ENCODE results near the gene MGAT5B.
"Not testable (repeated sequence)": the region's sequence is repeated elsewhere in the genome, so short reads cannot be mapped to it uniquely, and the experiment has no call there.

The MGAT5B gene

DNA sequence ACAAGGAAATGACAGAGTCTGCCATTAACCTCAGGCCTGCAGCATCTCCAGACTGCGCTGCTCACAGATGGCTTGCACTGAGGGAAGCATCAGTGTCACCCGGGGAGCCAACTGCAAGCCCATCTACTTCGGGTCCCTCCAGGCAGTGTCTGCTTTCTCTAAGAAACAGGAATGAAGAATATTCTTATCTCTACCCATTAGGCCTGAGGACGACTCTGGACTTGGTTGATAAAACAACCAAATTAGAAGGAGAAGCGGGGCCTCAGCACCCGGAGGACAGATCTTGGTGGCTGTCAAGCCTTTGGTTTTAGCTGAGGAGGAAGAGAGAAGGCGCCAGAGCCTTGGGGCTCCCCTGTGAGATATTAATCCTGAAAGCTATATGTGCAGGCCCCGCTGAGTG lies 19.5 kb upstream of the MGAT5B start:
- no peak for DNase-seq

DNA sequence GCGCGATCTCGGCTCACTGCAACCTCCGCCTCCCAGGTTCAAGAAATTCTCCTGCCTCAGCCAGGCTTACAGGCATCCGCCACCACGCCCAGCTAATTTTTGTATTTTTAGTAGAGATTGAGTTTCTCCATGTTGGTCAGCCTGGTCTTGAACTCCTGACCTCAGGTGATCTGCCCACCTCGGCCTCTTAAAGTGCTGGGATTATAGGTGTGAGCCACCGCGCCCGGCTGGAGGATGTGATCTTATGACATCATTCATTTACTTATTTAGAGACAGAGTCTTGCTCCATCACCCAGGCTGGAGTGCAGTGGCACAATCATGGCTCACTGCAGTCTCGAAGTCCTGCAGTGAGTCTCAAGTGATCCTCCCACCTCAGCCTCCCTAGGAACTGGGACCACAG lies 19.0 kb upstream of the MGAT5B start:
- not testable (repeated sequence) for DNase-seq

DNA sequence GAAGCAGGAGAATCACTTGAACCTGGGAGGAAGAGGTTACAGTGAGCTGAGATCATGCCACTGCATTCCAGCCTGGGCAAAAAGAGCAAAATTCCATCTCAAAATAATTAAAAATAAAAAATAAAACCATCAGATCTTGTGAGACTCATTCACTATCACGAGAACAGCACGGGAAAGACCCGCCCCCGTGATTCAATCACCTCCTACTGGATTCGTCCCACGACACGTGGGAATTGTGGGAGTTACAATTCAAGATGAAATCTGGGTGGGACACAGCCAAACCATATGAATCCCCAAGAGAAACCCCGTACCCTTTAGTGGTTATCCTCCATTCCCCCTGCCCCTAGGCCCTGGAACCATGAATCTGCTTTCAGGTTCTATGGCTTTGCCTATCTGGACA lies 15.4 kb upstream of the MGAT5B start:
- DNase-seq: no peak

DNA sequence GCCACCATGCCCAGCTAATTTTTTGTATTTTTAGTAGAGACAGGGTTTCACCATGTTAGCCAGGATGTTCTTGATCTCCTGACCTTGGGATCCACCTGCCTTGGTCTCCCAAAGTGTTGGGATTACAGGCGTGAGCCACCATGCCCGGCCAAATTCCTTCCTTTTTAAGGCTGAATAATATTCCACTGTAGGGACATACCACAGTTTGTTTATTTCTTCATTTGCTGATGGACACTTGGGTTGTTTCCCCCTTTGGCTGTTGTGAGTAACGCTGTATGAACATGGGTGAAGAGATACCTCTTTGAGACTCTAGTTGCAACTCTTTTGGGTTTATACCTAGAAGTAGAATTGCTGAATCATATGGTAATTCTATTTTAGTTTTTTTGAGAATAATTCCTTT lies 13.1 kb upstream of the MGAT5B start:
- no peak for DNase-seq

DNA sequence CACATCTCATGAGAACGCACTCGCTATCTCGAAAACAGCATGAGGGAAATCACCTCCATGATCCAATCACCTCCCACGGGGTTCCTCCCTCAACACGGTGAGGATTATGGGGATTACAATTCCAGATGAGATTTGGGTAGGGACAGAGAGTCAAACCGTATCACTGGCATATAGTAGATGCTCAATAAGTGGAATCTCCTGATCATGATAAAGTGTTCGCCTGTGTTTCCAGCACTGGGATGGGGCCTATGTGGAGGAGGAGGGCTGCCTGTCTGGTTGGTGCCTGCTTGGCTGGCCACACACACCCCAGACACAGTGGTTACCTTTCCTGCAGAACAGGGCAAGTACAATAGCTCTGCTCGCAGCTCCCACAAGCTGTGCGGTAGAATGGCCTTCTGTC lies 6.1 kb upstream of the MGAT5B start:
- DNase-seq: no peak

DNA sequence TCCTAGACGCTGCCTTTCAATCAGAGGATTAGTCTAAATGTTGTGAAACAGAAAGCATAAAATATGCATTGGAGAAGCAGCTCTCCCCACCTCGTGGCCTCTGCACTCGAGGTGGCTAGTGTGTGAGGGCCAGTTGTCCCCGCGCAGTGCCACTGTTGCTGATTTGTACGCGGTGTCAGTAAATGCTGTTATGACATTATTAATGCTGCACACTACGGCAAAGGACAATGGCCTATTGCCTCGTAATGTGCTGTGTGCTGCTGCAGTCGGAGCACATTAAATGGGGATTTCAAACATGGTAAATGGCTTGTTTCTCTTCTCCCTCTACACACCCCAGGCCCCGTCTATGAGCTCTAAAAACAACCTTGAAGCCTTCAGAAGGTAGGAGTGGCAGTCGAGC lies 5.7 kb upstream of the MGAT5B start:
- DNase-seq: no peak

DNA sequence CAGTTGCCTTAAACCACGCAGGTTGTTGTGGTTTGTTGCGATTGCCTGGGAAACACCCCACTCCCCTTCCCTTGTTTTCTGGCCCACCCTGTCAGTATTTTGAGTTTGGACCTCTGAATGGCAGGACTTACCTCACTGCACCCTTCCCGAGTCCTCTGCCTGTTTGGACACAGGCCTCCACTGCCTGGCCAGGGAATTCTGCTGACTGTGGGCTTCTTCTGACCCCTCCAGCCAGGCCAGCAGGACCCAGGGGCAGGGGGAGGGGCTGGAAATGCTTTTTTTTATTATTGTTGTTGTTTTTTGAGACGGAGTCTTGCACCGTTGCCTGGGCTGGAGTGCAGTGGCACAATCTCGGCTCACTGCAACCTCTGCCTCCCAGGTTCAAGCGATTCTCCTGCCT lies 4.2 kb upstream of the MGAT5B start:
- DNase-seq: no peak

DNA sequence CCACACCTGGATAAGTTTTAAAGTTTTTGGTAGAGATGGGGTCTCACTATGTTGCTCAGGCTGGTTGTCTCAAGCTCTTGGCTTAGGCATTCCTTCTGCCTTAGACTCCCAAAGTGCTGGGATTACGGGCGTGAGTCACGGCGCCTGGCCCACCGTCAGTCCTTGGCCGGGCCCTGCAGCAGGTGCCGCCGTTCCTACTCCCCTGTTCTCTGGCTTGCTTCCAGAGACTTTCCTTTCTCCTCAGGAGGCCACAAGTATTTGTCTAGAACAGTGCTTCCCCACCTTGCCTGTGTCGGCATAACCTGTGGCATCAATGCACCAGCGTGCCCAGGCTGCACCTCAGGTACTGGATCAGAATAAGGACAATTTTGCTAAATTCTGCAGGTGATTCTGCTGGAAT lies 3.0 kb upstream of the MGAT5B start:
- DNase-seq: no peak

DNA sequence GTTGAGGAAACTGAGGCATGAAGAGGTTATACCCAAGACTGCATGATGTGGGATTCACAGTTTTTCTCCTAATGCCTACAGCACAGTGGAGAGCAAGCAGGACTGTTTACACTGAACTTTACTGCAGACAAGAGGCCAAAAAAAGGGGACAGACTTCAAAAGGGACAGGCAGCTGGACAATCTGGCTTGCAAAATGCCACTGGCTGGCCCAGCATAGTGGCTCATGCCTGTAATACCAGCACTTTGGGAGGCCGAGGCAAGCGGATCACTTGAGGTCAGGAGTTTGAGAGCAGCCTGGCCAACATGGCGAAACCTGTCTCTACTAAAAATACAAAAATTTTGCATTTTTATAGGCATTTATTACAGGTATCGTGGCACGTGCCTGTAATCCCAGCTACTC lies 2.0 kb upstream of the MGAT5B start:
- no peak for DNase-seq

DNA sequence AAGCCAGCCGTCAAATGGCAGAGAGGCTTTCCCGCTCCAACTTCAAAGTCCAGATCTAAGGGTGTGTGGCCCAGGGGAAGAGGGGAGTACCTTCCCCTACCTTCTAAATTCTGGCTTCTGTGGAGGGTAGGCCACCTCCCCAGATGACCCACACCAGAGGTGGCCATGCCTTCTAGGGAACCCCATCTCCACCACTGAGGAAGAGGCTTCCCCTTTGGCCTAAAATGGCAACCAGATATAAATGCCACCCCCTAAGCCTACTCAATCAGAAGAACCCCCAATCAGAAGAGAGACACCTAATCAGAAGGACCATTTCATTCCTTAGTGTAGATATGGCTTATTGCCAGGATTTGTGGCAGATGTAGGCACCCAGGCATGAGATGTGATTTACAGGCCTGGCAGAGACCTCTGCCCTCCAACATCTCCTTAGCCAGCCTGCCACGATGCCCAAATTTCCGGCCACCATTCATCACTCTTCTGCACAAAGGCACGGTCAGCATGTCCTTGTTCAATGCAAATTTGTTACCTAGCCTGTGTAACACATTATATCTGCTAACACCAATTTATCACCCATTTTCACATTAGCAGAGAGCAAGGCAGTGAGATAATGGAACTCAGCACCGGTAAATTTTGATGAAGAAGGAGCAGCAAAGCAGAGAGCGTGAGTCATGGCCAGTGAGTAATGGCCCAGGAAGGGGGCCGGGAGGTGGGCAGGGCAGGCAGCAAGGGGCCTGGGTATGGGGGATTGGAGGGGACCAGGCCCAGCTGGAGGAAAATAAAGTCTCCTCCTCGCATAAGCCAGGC lies 1.2 kb upstream of the MGAT5B start:
- DNase-seq: no peak

DNA sequence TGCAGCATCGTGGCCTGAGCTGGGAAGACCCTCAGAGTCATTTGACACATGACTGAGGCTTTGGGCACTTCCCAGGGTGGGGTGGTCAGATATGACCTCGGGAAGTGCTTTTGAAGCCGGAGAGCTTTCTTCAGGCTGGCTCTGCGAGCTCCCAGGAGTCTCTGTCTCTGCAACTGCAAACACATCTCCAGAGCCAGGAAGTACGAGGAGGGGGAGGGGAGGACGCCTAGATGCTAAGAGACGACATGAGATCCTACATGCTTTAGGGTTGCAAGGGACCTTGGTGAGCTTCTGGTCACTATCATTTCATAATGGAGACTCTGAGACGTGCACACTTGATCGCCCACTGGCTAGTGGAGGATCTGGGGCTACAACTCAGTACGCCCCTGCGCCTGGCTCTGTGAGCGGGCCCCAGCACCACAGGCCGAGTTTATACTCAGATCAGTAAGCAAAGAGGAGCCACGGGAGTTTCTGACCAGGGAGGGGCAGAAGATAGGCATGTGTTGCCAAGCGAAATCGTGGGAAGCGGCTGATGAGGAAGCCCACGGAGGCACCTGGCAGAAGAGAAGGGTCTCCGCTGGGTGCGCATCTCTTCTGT lies 527 bp upstream of the MGAT5B start:
- no peak for DNase-seq

DNA sequence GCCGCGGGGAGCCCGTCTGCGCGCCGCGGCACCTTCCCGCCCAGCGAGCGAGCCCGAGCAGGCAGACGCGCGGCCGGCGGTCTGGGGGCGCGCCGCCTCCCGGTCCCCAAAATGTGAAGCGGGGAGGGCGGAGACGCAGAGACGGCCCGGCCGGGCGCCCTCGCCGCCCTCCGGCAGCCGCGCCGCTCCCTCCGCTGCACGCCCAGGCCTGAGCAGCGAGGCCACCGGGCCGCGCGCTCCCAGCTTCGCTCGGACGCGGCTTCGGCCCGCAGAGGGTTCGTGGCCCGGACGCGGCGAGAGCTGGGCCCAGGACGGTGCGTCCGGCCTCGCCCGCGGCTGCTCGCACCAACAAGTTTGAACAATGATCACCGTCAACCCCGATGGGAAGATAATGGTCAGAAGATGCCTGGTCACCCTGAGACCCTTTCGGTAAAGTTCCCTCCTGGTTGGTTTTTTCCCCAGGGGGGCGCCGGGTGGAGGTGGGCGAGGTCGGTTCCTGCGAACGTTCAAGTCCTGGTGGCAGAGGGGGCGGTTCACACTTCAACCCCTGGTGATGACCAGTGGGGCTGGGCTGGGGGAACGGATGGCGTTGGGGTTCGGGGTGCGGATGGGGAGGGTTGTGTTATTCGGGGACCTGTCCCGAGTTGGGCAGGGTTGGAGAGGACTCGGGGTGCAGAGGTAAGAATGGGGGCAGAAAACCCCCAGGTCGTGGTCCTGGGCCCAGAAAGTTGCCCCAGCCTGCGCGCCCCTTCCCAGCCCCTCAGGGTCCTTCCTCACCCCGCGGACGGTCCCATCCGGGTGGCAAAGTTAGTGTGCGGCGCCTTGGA lies 678 bp downstream of the MGAT5B start:
- DNase-seq: no peak

DNA sequence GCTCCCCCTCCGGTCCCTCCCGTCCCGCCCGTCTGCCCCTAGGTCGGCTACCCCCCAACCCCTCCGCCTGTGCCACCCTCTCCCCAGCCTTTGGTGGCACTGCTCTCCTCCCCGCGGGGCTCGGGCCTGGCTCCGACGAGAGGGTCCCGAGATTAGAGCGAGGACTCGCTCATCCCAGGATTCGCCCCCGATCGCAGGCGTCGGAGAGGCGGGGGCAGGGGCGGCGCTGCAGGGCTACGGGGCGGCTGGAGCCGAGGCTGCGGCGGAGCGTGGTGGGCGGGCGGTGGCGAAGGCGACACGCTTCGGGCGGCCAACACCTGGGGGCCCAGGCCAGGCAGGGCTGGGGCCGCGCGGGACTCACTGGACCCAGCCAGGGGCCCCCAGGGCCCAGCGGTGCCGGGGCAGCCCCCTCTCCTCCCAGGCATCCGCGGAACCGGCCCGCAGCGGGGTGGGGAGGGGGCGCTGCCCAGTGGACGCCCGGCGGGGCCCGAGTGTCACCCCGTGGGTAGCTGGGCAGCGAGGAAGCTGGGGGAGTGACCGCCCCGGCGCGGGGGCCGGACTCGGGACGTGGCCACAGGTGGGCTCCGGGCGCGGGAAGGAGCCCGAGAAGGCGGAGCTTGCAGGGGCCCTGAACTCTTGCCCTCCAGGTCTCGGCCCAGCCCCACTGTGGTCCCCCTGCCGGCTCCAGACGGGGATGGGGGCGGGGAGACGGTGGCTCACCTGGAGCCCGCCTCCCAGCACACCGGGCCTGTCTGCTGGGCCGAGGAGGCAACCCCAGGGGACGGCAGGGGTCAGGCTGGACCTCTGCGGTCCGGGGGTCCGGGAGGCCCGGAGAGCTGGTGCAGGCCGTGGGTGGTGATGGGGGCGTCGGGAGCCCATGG lies 1.5 kb downstream of the MGAT5B start:
- DNase-seq: no peak

DNA sequence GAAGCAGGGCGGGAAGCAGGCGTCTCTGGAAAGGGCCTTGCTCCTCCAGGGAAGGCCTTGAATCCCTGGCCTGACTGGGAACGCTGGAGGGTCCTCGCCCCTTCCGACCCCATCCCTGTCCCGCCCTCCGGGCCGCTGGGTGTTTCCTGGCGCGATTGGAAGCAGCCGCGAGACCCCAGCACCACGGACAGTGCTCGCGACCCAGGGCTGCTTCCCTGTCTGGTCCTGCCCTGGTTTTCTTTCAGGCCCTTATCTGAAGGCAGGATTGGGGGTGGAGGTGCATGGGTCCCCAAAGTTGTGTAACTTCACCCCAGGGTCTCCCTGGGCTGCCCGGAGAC lies 2.1 kb downstream of the MGAT5B start:
- no peak for DNase-seq

DNA sequence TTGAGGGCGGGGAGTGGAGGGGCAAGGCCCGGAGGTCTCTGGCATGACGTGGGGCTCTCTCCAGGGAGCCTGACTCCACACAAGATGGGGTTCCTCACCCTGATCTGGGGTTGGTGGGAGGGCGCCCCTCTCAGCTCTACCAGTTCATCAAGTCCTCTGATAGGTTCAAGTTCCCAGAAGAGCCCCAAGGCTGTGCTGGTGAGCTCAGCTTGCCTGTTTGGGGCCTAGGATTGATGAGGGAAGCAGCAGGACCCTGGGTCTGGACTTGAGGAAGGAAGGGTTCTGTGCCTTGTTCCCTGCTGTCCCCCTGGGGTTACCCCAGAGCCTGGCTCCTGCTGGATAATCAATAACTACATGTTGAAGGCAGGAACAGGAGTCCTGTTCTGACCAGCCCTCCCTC lies 3.5 kb downstream of the MGAT5B start:
- DNase-seq: no peak

DNA sequence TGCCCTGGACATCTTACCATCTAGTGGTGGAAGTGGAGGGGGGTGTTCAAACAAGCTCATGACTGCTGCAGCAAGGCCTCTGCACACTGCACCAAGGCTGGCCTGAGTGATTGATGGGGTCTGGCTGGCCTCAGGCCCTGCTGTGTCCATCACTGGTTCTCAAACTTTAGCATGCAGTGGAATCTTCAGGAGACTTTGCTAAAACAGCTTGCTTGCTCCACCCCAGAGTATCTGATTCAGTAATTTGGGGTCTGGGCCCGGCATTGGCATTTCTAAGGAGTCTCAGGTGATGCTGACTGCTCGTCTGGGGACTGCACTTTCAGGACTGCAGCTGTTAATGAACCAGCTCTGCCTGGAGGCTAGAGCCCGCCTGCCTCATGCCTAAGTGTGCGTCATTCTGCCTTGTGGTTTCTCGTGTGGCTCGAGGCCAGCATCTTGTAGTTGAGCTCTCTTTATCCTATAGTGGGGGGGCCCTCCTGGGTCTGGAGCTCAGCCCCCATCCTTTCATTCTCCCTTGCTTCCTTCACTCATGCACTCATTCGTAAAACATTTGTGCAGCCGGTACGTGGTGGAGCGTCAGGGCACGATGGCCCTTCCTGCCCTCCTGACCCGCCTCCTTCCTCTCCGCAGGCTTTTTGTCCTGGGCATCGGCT lies 4.1 kb downstream of the MGAT5B start:
- DNase-seq: no peak

DNA sequence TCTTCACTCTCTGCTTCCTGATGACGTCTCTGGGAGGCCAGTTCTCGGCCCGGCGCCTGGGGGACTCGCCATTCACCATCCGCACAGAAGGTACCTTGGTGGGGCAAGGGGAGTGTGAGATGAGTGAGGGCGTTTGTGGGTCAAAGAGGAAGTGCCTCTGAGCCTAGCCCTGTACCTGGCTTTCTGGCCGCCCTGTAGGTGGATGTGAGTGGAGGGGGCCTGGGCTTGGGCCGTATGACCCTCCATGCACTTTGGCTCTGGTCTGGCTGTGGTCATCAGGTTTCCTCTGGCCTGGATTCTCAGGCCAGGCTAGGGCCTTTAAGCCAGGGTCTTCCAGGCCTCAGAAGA lies 4.6 kb downstream of the MGAT5B start:
- no peak for DNase-seq

DNA sequence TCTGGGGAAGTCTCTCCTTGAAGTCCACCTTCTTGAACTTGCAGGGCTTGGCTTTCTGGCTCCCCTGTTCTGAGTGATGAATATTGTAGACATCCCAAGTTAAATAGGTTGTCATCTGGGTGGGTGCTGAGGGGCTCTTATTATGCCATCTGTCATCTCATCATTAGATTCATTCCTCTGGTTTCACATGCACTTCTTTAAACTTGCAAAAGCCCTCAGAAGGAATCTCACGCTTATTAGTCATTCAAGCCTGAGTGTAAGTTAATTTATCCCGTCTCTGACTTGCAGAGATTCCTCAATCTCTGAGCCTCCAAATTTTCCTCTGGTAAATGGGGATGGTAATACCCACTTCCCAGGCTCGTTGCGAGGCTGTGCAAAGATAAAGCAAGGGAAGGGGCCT lies 5.7 kb downstream of the MGAT5B start:
- no peak for DNase-seq

DNA sequence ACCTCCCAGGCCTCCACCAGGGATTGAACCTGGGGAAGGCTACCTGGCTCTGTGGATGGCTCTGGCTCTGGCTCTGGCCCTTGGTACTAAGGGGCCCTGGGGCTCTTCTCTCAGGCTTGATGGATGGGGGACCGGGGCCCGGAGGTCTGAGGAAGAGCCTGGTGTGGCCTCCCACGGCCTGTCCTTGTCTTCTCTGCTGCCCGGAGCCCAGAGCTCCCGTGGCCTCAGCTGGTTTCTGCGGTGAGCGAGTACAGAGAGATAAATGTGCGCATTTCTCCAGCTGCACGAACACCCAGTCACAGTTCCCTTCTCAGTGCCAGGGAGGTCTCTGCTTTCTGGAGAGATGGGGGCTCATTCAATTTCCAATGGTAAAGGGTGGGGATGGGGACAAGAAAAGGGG lies 9.2 kb downstream of the MGAT5B start:
- no peak for DNase-seq

DNA sequence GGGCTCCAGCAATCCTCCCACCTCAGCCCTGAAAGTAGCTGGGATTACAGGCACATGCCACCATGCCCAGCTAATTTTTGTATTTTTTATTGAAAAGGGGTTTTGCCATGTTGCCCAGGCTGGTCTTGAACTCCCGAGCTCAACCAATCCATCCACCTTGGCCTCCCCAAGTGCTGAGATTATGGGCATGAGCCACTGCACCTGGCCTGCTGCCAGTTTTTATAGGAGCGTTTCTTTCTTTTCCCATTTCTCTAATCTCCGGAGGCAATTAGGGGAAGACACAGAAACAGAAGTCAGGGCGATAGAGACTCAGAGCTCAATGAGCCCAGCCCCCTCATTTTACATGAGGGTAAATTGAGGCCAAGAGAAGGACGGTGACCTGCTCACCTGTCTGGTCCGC lies 10.4 kb downstream of the MGAT5B start:
- no peak for DNase-seq

DNA sequence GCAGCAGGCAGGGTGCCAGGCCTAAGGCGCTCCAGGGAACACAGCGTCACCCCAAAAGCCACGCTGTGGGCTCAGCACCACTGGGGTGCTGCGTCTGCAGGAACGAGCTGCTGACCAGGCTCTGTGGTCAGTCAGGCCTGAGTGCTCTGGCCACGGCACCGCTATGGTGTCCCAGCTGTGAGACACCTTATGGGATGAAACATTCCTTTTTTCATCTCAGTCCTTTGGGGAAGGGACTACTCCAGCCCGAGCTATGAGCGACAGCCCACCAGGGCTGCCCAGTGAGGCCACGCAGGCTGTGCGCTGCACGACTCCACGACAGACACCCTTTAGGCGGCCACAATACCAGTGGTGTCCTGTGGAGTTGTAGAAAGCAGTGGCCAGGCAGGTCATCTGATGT lies 11.1 kb downstream of the MGAT5B start:
- DNase-seq: no peak

DNA sequence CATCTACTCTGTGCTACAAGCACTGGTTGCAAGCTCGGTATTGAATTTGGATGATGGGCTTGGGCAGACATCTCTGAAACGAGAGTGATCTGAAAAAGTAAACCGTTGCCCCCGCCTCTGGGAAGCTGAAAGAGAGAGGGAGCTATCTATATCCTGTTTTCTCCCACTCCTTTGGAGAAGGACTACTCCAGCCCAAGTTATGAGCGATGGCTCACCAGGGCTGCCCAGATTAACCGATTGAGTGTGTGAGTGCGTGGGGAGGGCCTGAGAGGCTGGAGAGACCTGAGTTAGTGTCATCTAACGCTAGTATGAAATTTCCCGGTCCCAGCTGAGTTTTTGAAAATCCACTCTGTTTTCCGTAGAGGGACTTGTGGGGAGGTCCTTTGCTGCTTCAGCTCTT lies 11.5 kb downstream of the MGAT5B start:
- no peak for DNase-seq

DNA sequence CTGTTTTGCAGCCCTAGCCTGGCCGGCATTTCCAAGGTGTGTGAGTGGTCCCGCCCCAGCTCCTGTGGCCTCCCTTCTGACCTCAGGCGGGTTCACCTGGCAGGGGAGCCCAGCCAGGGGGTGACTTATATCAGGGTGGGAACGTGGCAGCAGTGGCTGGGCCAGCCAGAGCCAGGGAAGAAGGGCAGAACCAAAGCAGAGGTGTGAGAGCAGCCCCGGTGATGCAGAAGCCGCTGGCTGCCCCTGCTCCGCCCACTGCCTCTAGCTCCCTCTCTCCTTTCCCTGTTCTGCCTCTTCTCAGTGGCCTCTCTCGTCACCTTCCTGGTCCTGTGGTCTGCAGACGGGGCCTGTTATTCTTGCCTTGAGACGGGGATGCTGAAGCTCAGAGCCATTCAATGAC lies 12.1 kb downstream of the MGAT5B start:
- DNase-seq: no peak

Measured in CD4-positive, alpha-beta T cell treated with Interleukin-17A for 1 hour (primary cell).